IMR-90 (cell line): Measurements from ENCODE around the gene DISC1. TPM values are rescaled to one million over a fixed set of nuclear protein-coding genes. Genes with fewer than 3 reads are reported as not detected.

Source experiments
- ATAC-seq: fragments of 200-7000 bp; cut with Tn5 transposase; 2 replicates; pipeline ENCODE4 v1.9.1; 2020; ENCODE audit warnings: low read depth, mild to moderate bottlenecking, moderate library complexity
- BruUV-seq: library from RNA; stranded (reverse); fragments of 400-500 nt; replicated peaks from 2 replicates; lab custom pipeline; 2021; lab: Mats Ljungman, UMichigan
- CTCF ChIA-PET: fragments of 300-600 bp; formaldehyde crosslinking; extraction: SDS; loops from one replicate; lab custom pipeline; 2021; ENCODE audit warnings: antibody characterized with exemption; lab: Yijun Ruan, JAX
- POLR2A ChIA-PET: fragments of 300-600 bp; sonication (Branson Sonifier 250); formaldehyde crosslinking; loops from one replicate; lab custom pipeline; 2022; ENCODE audit warnings: antibody characterized with exemption; ENCODE audit not compliant: unreplicated experiment; lab: Charles Lee
- DNase-seq: peaks from one replicate; pipeline ENCODE4 v3.0.0; 2013
- H2AFZ ChIP-seq: replicated peaks from 2 replicates; pipeline ENCODE3; 2013; ENCODE audit warnings: low read length, mild to moderate bottlenecking; ENCODE audit not compliant: poor library complexity
- H2AK5ac ChIP-seq: 2 replicates; pipeline ENCODE4 v1.6.1; 2013; ENCODE audit warnings: low read depth, low read length, inconsistent platforms
- H2AK9ac ChIP-seq: replicated peaks from 2 replicates; pipeline ENCODE3; 2013; ENCODE audit warnings: mild to moderate bottlenecking, low read depth, low read length, moderate library complexity; ENCODE audit not compliant: poor library complexity
- H2BK120ac ChIP-seq: 2 replicates; pipeline ENCODE4 v1.6.1; 2013; ENCODE audit warnings: low read depth, low read length, inconsistent platforms
- H2BK15ac ChIP-seq: 3 replicates; pipeline ENCODE4 v1.6.1; 2013; ENCODE audit warnings: low read depth, low read length, inconsistent platforms
- H2BK20ac ChIP-seq: 2 replicates; pipeline ENCODE4 v1.6.1; 2013; ENCODE audit warnings: low read depth, mild to moderate bottlenecking, inconsistent platforms, low read length, moderate library complexity
- H2BK5ac ChIP-seq: 2 replicates; pipeline ENCODE4 v1.6.1; 2013; ENCODE audit warnings: mild to moderate bottlenecking, low read depth, low read length, inconsistent platforms; ENCODE audit not compliant: poor library complexity, severe bottlenecking
- H3K14ac ChIP-seq: replicated peaks from 2 replicates; pipeline ENCODE4 v1.6.1; 2013; ENCODE audit warnings: low read depth, low read length, inconsistent platforms
- H3K18ac ChIP-seq: 2 replicates; pipeline ENCODE4 v1.6.1; 2013; ENCODE audit warnings: low read depth, low read length, control low read depth
- H3K23ac ChIP-seq: 2 replicates; pipeline ENCODE4 v1.6.1; 2013; ENCODE audit warnings: low read depth, low read length, inconsistent platforms
- H3K27ac ChIP-seq: 2 replicates; pipeline ENCODE4 v1.5.1; 2013; ENCODE audit warnings: mild to moderate bottlenecking, control low read depth, low read length; ENCODE audit not compliant: insufficient read depth
- H3K27me3 ChIP-seq: 2 replicates; pipeline ENCODE4 v1.6.1; 2013; ENCODE audit warnings: low read length; ENCODE audit not compliant: control insufficient read depth, insufficient read depth
- H3K36me3 ChIP-seq: 2 replicates; pipeline ENCODE4 v1.6.1; 2013; ENCODE audit warnings: low read length, mixed read lengths; ENCODE audit not compliant: control insufficient read depth, insufficient read depth
- H3K4ac ChIP-seq: 2 replicates; pipeline ENCODE4 v1.6.1; 2013; ENCODE audit warnings: low read depth, low read length, inconsistent platforms
- H3K4me1 ChIP-seq: 2 replicates; pipeline ENCODE4 v1.6.1; 2013; ENCODE audit warnings: low read length, mixed read lengths; ENCODE audit not compliant: control insufficient read depth, insufficient read depth
- H3K4me2 ChIP-seq: 2 replicates; pipeline ENCODE4 v1.6.1; 2013; ENCODE audit warnings: low read depth, mild to moderate bottlenecking, control low read depth, low read length, moderate library complexity
- H3K4me3 ChIP-seq: 2 replicates; pipeline ENCODE4 v1.5.1; 2013; ENCODE audit warnings: low read depth, mild to moderate bottlenecking, control low read depth, low read length, moderate library complexity; ENCODE audit not compliant: insufficient read depth
- H3K56ac ChIP-seq: 2 replicates; pipeline ENCODE4 v1.6.1; 2013; ENCODE audit warnings: low read length, inconsistent platforms; ENCODE audit not compliant: insufficient read depth; ENCODE audit errors: extremely low read depth
- H3K79me1 ChIP-seq, 2 experiments: 2 replicates each; pipeline ENCODE4 v1.6.1; 2013; ENCODE audit warnings: low read length in 2 of 2, inconsistent platforms in 1 of 2, low read depth in 1 of 2
- H3K9ac ChIP-seq: 2 replicates; pipeline ENCODE4 v1.6.1; 2013; ENCODE audit warnings: low read depth, low read length, control low read depth
- H3K9me1 ChIP-seq: 2 replicates; pipeline ENCODE4 v1.6.1; 2013; ENCODE audit warnings: low read length, inconsistent platforms; ENCODE audit not compliant: insufficient read depth
- H3K9me3 ChIP-seq: 2 replicates; pipeline ENCODE4 v1.6.1; 2013; ENCODE audit warnings: low read length; ENCODE audit not compliant: control insufficient read depth, insufficient read depth
- H4K20me1 ChIP-seq: 2 replicates; pipeline ENCODE4 v1.6.1; 2013; ENCODE audit warnings: low read length, inconsistent platforms; ENCODE audit not compliant: insufficient read depth
- H4K5ac ChIP-seq: 2 replicates; pipeline ENCODE4 v1.6.1; 2013; ENCODE audit warnings: mild to moderate bottlenecking, low read depth, low read length, control low read depth
- H4K8ac ChIP-seq, 2 experiments: 2 replicates each; pipeline ENCODE4 v1.6.1; 2013; ENCODE audit warnings: low read depth in 2 of 2, low read length in 2 of 2, control low read depth in 1 of 2, inconsistent platforms in 1 of 2
- H4K91ac ChIP-seq: 2 replicates; pipeline ENCODE4 v1.6.1; 2013; ENCODE audit warnings: low read depth, low read length, inconsistent platforms; ENCODE audit not compliant: insufficient read depth
- CEBPB ChIP-seq: IDR thresholded peaks from 2 replicates; pipeline ENCODE4 v1.6.1; 2012; ENCODE audit warnings: low read depth, low read length, improper control_type of control experiment
- CTCF ChIP-seq: conservative IDR thresholded peaks from 2 replicates; pipeline ENCODE4 v1.5.1; 2012; ENCODE audit warnings: mild to moderate bottlenecking, low read depth, low read length, improper control_type of control experiment
- FOS ChIP-seq: fragments of 150-350 bp; IDR thresholded peaks from 2 replicates; pipeline ENCODE4 v1.6.1; 2016; ENCODE audit warnings: low read depth, low read length
- MAFK ChIP-seq: IDR thresholded peaks from 2 replicates; pipeline ENCODE4 v1.6.1; 2012; ENCODE audit warnings: low read depth, low read length, improper control_type of control experiment
- MAZ ChIP-seq: IDR thresholded peaks from 2 replicates; pipeline ENCODE4 v1.6.1; 2012; ENCODE audit warnings: low read depth, mild to moderate bottlenecking, low read length, improper control_type of control experiment, moderate library complexity, borderline replicate concordance
- MXI1 ChIP-seq: IDR thresholded peaks from 2 replicates; pipeline ENCODE4 v1.6.1; 2012; ENCODE audit warnings: low read depth, mild to moderate bottlenecking, low read length, moderate library complexity, borderline replicate concordance
- NFE2L2 ChIP-seq: fragments of 150-350 bp; IDR thresholded peaks from 2 replicates; pipeline ENCODE4 v1.6.1; 2016; ENCODE audit warnings: low read depth, mild to moderate bottlenecking, low read length
- POLR2A ChIP-seq: IDR thresholded peaks from 2 replicates; pipeline ENCODE4 v1.6.1; 2012; ENCODE audit warnings: mild to moderate bottlenecking, low read depth, low read length
- RCOR1 ChIP-seq: IDR thresholded peaks from 2 replicates; pipeline ENCODE4 v1.6.1; 2012; ENCODE audit warnings: mild to moderate bottlenecking, low read length, improper control_type of control experiment; ENCODE audit not compliant: insufficient replicate concordance
- RFX5 ChIP-seq: IDR thresholded peaks from 2 replicates; pipeline ENCODE4 v1.8.0; 2012; ENCODE audit warnings: low read depth, mild to moderate bottlenecking, low read length, moderate library complexity
- SMC3 ChIP-seq: fragments of 150-350 bp; IDR thresholded peaks from 2 replicates; pipeline ENCODE4 v1.6.1; 2016; ENCODE audit warnings: low read depth, mild to moderate bottlenecking, antibody characterized with exemption, low read length, moderate library complexity
- USF2 ChIP-seq: fragments of 150-350 bp; IDR thresholded peaks from 2 replicates; pipeline ENCODE4 v1.6.1; 2017; ENCODE audit warnings: mild to moderate bottlenecking, antibody characterized with exemption, low read length, low read depth
- WGBS, 2 experiments: methylation state at CpG; one replicate each; pipeline versions ENCODE4 v1.1.5 to v1.1.7; 2013; ENCODE audit warnings: missing lambda C conversion rate in 2 of 2; ENCODE audit not compliant: insufficient read length in 1 of 2; ENCODE audit errors: extremely low coverage in 2 of 2; 5-methylcytosine and 5-hydroxymethylcytosine counted together
- dilution Hi-C: fragments of 300-500 bp; cut with HindIII; formaldehyde crosslinking; loops from one replicate; pipeline ENCODE4 v1.14.3; 2018; ENCODE audit warnings: low sequenced_read_pairs; ENCODE audit not compliant: unreplicated experiment
- in situ Hi-C: fragments of 300-500 bp; cut with MboI; formaldehyde crosslinking; loops from 3 replicates; pipeline ENCODE4 v1.14.3; 2019; ENCODE audit warnings: low sequenced_read_pairs, inconsistent platforms, mixed read lengths
- intact Hi-C: fragments of 100-400 bp; cut with micrococcal nuclease; formaldehyde crosslinking; loops from 2 replicates; pipeline ENCODE4 v1.10.0; 2022
- polyA plus RNA-seq, 3 experiments: library from polyadenylated mRNA; depleted of rRNA; stranded (reverse); fragments of >200 nt; gene quantifications; 2 replicates each; pipeline ENCODE4 v1.2.3, GENCODE V29; 2012; ENCODE audit warnings: low replicate concordance in 1 of 3
- total RNA-seq: library from RNA; depleted of rRNA; stranded (reverse); fragments of >200 nt; gene quantifications from 2 replicates; pipeline ENCODE4 v1.2.3, GENCODE V29; 2012

The DISC1 gene
- total and polyA plus RNA-seq, 2 of the 4 experiments (the other 2 are of a cell fraction): 2.2 to 7.0 TPM

- peak overlapping the region; percentile 31; the same call in 1 of the 2 replicates for H3K4me2 ChIP-seq
Observed at GRCh38 chr1:231600458-231600976, 26.1 kb upstream of the DISC1 start.

More at GRCh38 chr1:231600458-231600976, 26.1 kb upstream of the DISC1 start:
- ChIA-PET POLR2A (interaction anchor here (0.6 kb wide), 1 partner anchor 268 kb away, joined by 3 read pairs; no protein-coding TSS in a partner anchor), CTCF (interaction anchor here (1.3 kb wide), 1 partner anchor 11 kb away, joined by 3 read pairs; no protein-coding TSS in a partner anchor)
- Histone ChIP-seq H3K36me3 (no peaks in the 10 kb centered on the region), H2AK9ac (no peak overlapping the region), H2BK20ac (no peak overlapping the region), H2AK5ac (no peak overlapping the region), H2BK15ac (no peak overlapping the region), H3K4me1 (peaks cover 7% of the 10 kb centered on the region), H3K9me1 (no peaks in the 10 kb centered on the region), H3K4me3 (no peak overlapping the region), H4K91ac (no peak overlapping the region), H3K27me3 (no peaks in the 10 kb centered on the region), H4K8ac (no peak overlapping the region), H2BK120ac (no peak overlapping the region), H2BK5ac (no peak overlapping the region), H3K9me3 (no peaks in the 10 kb centered on the region), H3K27ac (no peak overlapping the region), H3K4ac (no peak overlapping the region), H3K79me1 (no peaks in the 10 kb centered on the region), H3K56ac (no peak overlapping the region), H2AFZ (no peak overlapping the region), H3K9ac (no peak overlapping the region), H3K14ac (no peak overlapping the region), H4K5ac (no peak overlapping the region), H4K20me1 (no peaks in the 10 kb centered on the region), H3K18ac (no peak overlapping the region), H3K23ac (no peak overlapping the region)
- TF ChIP-seq FOS (no peak), RCOR1 (no peak), SMC3 (no peak), POLR2A (no peak), MAFK (no peak), CTCF (no peak), NFE2L2 (no peak), USF2 (no peak), CEBPB (no peak), MAZ (no peak), MXI1 (no peak), RFX5 (no peak)
- dilution Hi-C loops: no loop called here
- peak; percentile 58 for ATAC-seq
- 0% methylated on average over 2 of the region's 7 CpGs; no CpG with 5 or more reads in 1 of the 2 experiments for WGBS, 2 experiments
- in situ Hi-C loops: no loop called here
- no TSS peak for BruUV-seq
- DNase-seq: peak; percentile 44
- intact Hi-C loops: loop anchor here (5.0 kb wide), 1 partner anchor 183 kb away; no protein-coding TSS in a partner anchor
